Measurements from ENCODE around the gene SIRT4.

Gene SIRT4

GRCh38 chr12:120359128-120359527 lies 57.0 kb downstream of the SIRT4 start:
- peaks cover 0 to 40% of the 10 kb centered on the region in 2 donors for H3K27me3 ChIP-seq
- TF ChIP-seq CTCF (IDR thresholded peaks at IDR 0.05): no peak
- H3K4me3 ChIP-seq: no peak overlapping the region
- no peak for DNase-seq
- H3K27ac ChIP-seq: no peak overlapping the region
- intact Hi-C loops (cut with DNase I; ENCODE audit: low total_unique reads): loop anchor here (5.0 kb wide), 1 partner anchor 73 kb away; no protein-coding TSS in a partner anchor
- no peaks in the 10 kb centered on the region for H3K36me3 ChIP-seq
- H3K9me3 ChIP-seq: no peaks in the 10 kb centered on the region
- H3K4me1 ChIP-seq: peaks cover 0 to 12% (median 8%) of the 10 kb centered on the region in 4 donors

- no peak overlapping the region for H3K27ac ChIP-seq
- H3K9me3 ChIP-seq: no peaks in the 10 kb centered on the region
- H3K4me3 ChIP-seq: peak overlapping the region; percentile 27 to 40
- peaks cover 0 to 11% (median 8%) of the 10 kb centered on the region in 4 donors for H3K4me1 ChIP-seq
- peaks cover 0 to 40% of the 10 kb centered on the region in 2 donors for H3K27me3 ChIP-seq
- intact Hi-C loops (cut with DNase I; ENCODE audit: low total_unique reads): no loop called here
- no peak for DNase-seq
- no peaks in the 10 kb centered on the region for H3K36me3 ChIP-seq
- no peak for TF ChIP-seq CTCF (IDR thresholded peaks at IDR 0.05)
Measured at GRCh38 chr12:120361506-120362208, 59.5 kb downstream of the SIRT4 start.
